Astrocyte of the cerebellum (primary cell): ENCODE results near the gene ELP4.
"Not testable (repeated sequence)": the region's sequence is repeated elsewhere in the genome, so short reads cannot be mapped to it uniquely, and the experiment has no call there.

Experiments
- DNase-seq: peaks from one replicate; pipeline ENCODE4 v3.0.0-alpha.2; 2011; ENCODE audit warnings: low read depth
- H3K4me3 ChIP-seq: 2 replicates; pipeline ENCODE4 v1.5.1; 2011; ENCODE audit warnings: mild to moderate bottlenecking, low read depth, low read length, moderate library complexity
- in situ Hi-C: cut with HindIII; loops from 2 replicates; pipeline ENCODE4 v1.10.0; 2017; ENCODE audit warnings: low sequenced_read_pairs
- TF ChIP-seq, protein P1 (sequence below): IDR thresholded peaks from 2 replicates; pipeline ENCODE4 v1.5.1; 2012; ENCODE audit warnings: low read length, low read depth, moderate library complexity, mild to moderate bottlenecking; ENCODE audit errors: missing control alignments

The ELP4 gene

DNA sequence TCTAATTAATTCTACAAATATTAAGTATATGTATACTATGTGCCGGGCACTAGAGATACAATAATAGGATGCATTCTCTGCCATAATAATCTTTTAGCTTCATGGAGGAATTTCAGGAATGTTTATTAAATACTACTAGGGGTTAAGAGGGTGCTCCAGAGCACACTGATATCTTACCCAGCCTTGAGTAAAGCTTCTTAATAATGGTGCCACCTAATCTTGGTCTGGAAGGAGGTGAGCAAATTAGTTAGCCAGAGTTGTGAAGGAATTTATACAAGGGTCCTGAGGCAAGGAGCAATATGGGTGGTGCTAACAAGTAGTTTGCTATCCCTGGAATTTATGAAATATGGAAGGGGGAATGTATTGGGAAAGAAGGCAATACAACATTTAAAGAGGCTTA lies 21.7 kb downstream of the ELP4 start:
- no peak overlapping the region for H3K4me3 ChIP-seq
- in situ Hi-C loops = no loop called here
- TF ChIP-seq, protein P1, sequence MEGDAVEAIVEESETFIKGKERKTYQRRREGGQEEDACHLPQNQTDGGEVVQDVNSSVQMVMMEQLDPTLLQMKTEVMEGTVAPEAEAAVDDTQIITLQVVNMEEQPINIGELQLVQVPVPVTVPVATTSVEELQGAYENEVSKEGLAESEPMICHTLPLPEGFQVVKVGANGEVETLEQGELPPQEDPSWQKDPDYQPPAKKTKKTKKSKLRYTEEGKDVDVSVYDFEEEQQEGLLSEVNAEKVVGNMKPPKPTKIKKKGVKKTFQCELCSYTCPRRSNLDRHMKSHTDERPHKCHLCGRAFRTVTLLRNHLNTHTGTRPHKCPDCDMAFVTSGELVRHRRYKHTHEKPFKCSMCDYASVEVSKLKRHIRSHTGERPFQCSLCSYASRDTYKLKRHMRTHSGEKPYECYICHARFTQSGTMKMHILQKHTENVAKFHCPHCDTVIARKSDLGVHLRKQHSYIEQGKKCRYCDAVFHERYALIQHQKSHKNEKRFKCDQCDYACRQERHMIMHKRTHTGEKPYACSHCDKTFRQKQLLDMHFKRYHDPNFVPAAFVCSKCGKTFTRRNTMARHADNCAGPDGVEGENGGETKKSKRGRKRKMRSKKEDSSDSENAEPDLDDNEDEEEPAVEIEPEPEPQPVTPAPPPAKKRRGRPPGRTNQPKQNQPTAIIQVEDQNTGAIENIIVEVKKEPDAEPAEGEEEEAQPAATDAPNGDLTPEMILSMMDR = no peak
- no peak for DNase-seq

DNA sequence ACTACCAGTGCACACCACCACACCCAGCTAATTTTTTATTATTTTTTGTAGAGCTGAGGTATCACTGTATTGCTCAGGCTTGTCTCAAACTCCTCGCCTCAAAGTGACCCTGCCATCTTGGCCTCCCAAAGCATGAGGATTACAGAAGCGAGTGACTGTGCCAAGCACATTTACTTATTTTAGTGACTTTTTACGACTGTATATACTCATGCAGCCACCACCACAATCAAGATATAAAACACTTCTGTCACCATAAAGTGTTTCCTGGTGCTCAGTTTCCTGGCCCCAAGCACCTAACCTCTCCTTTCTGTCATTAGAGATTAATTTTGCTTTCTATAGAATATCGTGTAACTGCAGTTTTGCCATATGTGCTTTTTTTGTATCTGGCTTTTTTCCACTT lies 25.9 kb downstream of the ELP4 start:
- no peak for DNase-seq
- TF ChIP-seq, protein P1 = no peak
- no peak overlapping the region for H3K4me3 ChIP-seq
- in situ Hi-C loops = no loop called here

DNA sequence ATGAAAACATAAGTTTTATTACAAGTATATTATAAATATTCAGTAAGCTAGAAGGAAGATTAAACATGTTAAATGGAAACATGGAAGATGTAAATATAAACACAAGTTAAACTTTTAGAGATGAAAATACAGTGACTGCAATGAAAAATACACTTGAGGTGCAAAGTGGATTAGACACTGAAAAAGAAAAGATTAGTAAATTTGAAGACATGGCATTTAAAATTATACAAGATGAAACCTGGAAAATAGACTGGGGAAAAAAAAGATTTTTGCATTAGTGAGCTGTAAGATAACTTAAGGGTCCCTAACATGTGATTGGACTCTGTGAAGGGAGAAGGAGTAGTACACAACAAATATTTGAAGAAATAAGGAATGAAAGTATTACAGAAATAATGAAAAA lies 33.3 kb downstream of the ELP4 start:
- no peak for DNase-seq
- H3K4me3 ChIP-seq = no peak overlapping the region
- TF ChIP-seq, protein P1 = no peak
- in situ Hi-C loops = no loop called here

DNA sequence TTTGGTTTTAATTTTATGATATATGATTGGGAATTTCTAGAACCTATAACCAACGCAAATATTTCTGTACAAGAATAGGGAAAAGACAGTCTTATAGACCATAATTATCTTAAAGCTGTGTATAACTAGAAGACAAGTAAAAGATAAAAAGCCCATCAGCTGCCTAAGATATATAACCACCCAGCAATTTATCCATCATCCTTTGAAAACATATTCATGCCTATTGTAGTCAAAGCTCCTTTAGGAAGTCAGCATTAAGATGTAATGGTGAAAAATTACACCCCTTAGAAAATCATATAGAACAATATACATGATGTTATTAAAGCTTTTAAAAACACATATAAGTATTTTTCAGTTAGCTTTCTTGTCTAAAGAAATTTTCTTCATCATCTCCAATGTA lies 46.4 kb downstream of the ELP4 start:
- DNase-seq = no peak
- TF ChIP-seq, protein P1 = no peak
- in situ Hi-C loops = no loop called here
- no peak overlapping the region for H3K4me3 ChIP-seq

- TF ChIP-seq, protein P1 = no peak
- in situ Hi-C loops = no loop called here
- DNase-seq = peak; percentile 15
- H3K4me3 ChIP-seq = no peak overlapping the region
Observed at GRCh38 chr11:31558001-31558400, 48.4 kb downstream of the ELP4 start.

DNA sequence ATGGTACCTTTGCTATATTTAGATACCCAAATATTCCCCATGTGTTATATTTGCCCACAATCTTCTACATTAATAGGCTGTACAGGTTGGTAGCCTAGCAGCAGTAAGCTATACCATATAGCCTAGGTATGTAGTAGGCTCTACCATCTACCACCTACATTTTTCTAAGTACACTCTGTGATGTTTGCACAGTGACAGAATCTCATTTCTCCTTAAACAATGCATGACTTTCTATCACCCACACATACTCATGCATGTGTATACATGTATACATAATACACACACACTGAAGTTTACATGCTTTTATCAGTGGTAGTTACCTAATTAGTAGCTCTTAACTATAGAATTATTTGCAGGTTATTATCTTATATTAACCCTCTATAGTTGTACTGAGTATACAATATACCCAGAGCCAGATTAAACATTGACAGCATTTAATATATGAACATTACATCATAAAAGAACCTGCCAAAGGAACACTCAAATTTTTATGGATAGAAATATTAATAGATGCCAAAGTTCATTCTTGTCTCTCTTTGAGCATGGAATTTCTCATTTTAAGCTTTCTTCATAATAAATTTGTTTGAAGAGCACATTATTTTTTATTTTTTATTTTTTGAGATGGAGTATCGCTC lies 51.4 kb downstream of the ELP4 start:
- no peak overlapping the region for H3K4me3 ChIP-seq
- TF ChIP-seq, protein P1 = no peak
- in situ Hi-C loops = no loop called here
- DNase-seq = no peak

DNA sequence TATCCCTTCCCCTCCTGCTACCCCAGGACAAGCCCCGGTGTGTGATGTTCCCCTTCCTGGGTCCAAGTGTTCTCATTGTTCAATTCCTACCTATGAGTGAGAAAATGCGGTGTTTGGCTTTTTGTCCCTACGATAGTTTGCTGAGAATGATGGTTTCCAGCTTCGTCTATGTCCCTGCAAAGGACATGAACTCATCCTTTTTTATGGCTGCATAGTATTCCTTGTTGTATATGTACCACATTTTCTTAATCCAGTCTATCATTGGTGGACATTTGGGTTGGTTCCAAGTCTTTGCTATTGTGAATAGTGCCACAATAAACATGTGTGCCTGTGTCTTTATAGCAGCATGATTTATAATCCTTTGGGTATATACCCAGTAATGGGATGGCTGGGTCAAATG lies 55.0 kb downstream of the ELP4 start:
- DNase-seq, H3K4me3 ChIP-seq, in situ Hi-C loops: not testable (repeated sequence)

DNA sequence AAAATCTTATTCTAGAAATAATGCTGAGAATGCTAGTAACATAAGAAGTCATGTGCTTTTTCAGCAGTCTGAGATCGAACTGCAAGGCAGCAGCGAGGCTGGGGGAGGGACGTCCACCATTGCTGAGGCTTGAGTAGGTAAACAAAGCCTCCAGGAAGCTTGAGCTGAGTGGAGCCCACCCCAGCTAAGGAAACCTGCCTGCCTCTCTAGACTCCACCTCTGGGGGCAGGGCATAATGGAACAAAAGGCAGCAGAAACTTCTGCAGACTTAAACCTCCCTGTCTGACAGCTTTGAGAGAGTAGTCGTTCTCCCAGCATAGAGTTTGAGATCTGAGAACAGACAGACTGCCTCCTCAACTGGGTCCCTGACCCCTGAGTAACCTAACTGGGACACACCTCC lies 64.6 kb downstream of the ELP4 start:
- DNase-seq, in situ Hi-C loops, H3K4me3 ChIP-seq: not testable (repeated sequence)

- H3K4me3 ChIP-seq, DNase-seq, in situ Hi-C loops: not testable (repeated sequence)
Observed at GRCh38 chr11:31575764-31576163, 66.2 kb downstream of the ELP4 start.

- in situ Hi-C loops, DNase-seq, H3K4me3 ChIP-seq: not testable (repeated sequence)
Observed at GRCh38 chr11:31579412-31579811, 69.8 kb downstream of the ELP4 start.
